ENCODE data around the gene FASLG.
"Not testable (repeated sequence)": the region's sequence is repeated elsewhere in the genome, so short reads cannot be mapped to it uniquely, and the experiment has no call there.

FASLG gene

GRCh38 chr1:172686143-172686542 is 27.2 kb downstream of the FASLG start:
- no peak for DNase-seq (ENCODE audit: low spot score)

- not testable (repeated sequence) for DNase-seq (ENCODE audit: low spot score)
These were observed 29.7 kb downstream of the FASLG start for GRCh38 chr1:172688428-172689085.

GRCh38 chr1:172690925-172691324 is 32.0 kb downstream of the FASLG start:
- not testable (repeated sequence) for DNase-seq (ENCODE audit: low spot score)

GRCh38 chr1:172697534-172698002 is 38.7 kb downstream of the FASLG start:
- no peak for DNase-seq (ENCODE audit: low spot score)

- DNase-seq (ENCODE audit: low spot score): no peak
These were observed 39.3 kb downstream of the FASLG start for GRCh38 chr1:172698224-172698623.

- no peak for DNase-seq (ENCODE audit: low spot score)
These were observed 40.2 kb downstream of the FASLG start for GRCh38 chr1:172699111-172699510.

- no peak for DNase-seq (ENCODE audit: low spot score)
These were observed 40.9 kb downstream of the FASLG start for GRCh38 chr1:172699695-172700227.

GRCh38 chr1:172700556-172700955 is 41.7 kb downstream of the FASLG start:
- DNase-seq (ENCODE audit: low spot score): no peak

GRCh38 chr1:172704001-172704400 is 45.1 kb downstream of the FASLG start:
- DNase-seq (ENCODE audit: low spot score): no peak

- DNase-seq (ENCODE audit: low spot score): no peak
These were observed 45.7 kb downstream of the FASLG start for GRCh38 chr1:172704420-172705210.

GRCh38 chr1:172708452-172708851 is 49.5 kb downstream of the FASLG start:
- no peak for DNase-seq (ENCODE audit: low spot score)

- no peak for DNase-seq (ENCODE audit: low spot score)
These were observed 52.7 kb downstream of the FASLG start for GRCh38 chr1:172711558-172711957.

- no peak for DNase-seq (ENCODE audit: low spot score)
These were observed 54.6 kb downstream of the FASLG start for GRCh38 chr1:172713466-172713865.
